ENCODE data around the gene C11orf86. TPM values are rescaled to one million over a fixed set of nuclear protein-coding genes. Genes with fewer than 3 reads are reported as not detected.

C11orf86 gene
- total RNA-seq, 1 donor from 2014 or later = not detected

GRCh38 chr11:67006029-67006884 is 31.2 kb downstream of the C11orf86 start:
- H3K36me3 ChIP-seq (ENCODE audit: insufficient read depth, low read length) = no peaks in the 10 kb centered on the region
- no peak overlapping the region for H3K4me3 Mint-ChIP-seq (ENCODE audit: unreplicated experiment)
- H3K27me3 ChIP-seq (ENCODE audit: insufficient read depth, low read length) = peaks cover 2% of the 10 kb centered on the region
- no peak overlapping the region for H2AFZ ChIP-seq (ENCODE audit: low read depth, low read length)
- TF ChIP-seq EZH2 (IDR thresholded peaks at IDR 0.05; ENCODE audit: insufficient read depth, low read length) = no peak
- TF ChIP-seq CTCF (IDR thresholded peaks at IDR 0.05; ENCODE audit: insufficient read depth, low read depth, low read length) = no peak
- H3K36me3 Mint-ChIP-seq (ENCODE audit: low read depth, unreplicated experiment) = no peaks in the 10 kb centered on the region
- no peaks in the 10 kb centered on the region for H3K9me3 Mint-ChIP-seq (ENCODE audit: unreplicated experiment)
- FAIRE-seq (no peak), DNase-seq (ENCODE audit: low read depth) (no peak)
- no peak overlapping the region for H3K4me2 ChIP-seq (ENCODE audit: low read length)
- H3K4me1 Mint-ChIP-seq (ENCODE audit: low read depth, unreplicated experiment) = no peaks in the 10 kb centered on the region
- H3K9me3 ChIP-seq (ENCODE audit: insufficient read depth, low read depth, low read length) = no peaks in the 10 kb centered on the region
- no peak overlapping the region for H3K27ac Mint-ChIP-seq (ENCODE audit: unreplicated experiment)
- peaks cover 21% of the 10 kb centered on the region for H3K27me3 Mint-ChIP-seq (ENCODE audit: low read depth, unreplicated experiment)
- H3K27ac ChIP-seq (ENCODE audit: low read depth, low read length) = no peak overlapping the region
- H3K4me3 ChIP-seq (ENCODE audit: insufficient read depth, low read depth, low read length) = no peak overlapping the region
- no peaks in the 10 kb centered on the region for H3K79me2 ChIP-seq (ENCODE audit: insufficient read depth, low read length)
- H3K9ac ChIP-seq (ENCODE audit: low read length) = no peak overlapping the region
- no peaks in the 10 kb centered on the region for H4K20me1 ChIP-seq (ENCODE audit: insufficient read depth, low read length)
- no peaks in the 10 kb centered on the region for H3K4me1 ChIP-seq (ENCODE audit: insufficient read depth, low read length)

- no peaks in the 10 kb centered on the region for H3K36me3 ChIP-seq (ENCODE audit: insufficient read depth, low read length)
- peaks cover 21% of the 10 kb centered on the region for H3K27me3 Mint-ChIP-seq (ENCODE audit: low read depth, unreplicated experiment)
- no peaks in the 10 kb centered on the region for H3K9me3 ChIP-seq (ENCODE audit: insufficient read depth, low read depth, low read length)
- H3K9ac ChIP-seq (ENCODE audit: low read length) = no peak overlapping the region
- DNase-seq (ENCODE audit: low read depth) (no peak), FAIRE-seq (no peak)
- H3K4me1 Mint-ChIP-seq (ENCODE audit: low read depth, unreplicated experiment) = no peaks in the 10 kb centered on the region
- no peaks in the 10 kb centered on the region for H3K4me1 ChIP-seq (ENCODE audit: insufficient read depth, low read length)
- no peak overlapping the region for H3K4me2 ChIP-seq (ENCODE audit: low read length)
- peaks cover 2% of the 10 kb centered on the region for H3K27me3 ChIP-seq (ENCODE audit: insufficient read depth, low read length)
- H3K4me3 Mint-ChIP-seq (ENCODE audit: unreplicated experiment) = no peak overlapping the region
- no peaks in the 10 kb centered on the region for H4K20me1 ChIP-seq (ENCODE audit: insufficient read depth, low read length)
- TF ChIP-seq EZH2 (IDR thresholded peaks at IDR 0.05; ENCODE audit: insufficient read depth, low read length) (no peak), CTCF (IDR thresholded peaks at IDR 0.05; ENCODE audit: insufficient read depth, low read depth, low read length) (no peak)
- H3K36me3 Mint-ChIP-seq (ENCODE audit: low read depth, unreplicated experiment) = no peaks in the 10 kb centered on the region
- no peak overlapping the region for H3K27ac Mint-ChIP-seq (ENCODE audit: unreplicated experiment)
- H3K79me2 ChIP-seq (ENCODE audit: insufficient read depth, low read length) = no peaks in the 10 kb centered on the region
- no peak overlapping the region for H3K27ac ChIP-seq (ENCODE audit: low read depth, low read length)
- H3K4me3 ChIP-seq (ENCODE audit: insufficient read depth, low read depth, low read length) = no peak overlapping the region
- H2AFZ ChIP-seq (ENCODE audit: low read depth, low read length) = no peak overlapping the region
- no peaks in the 10 kb centered on the region for H3K9me3 Mint-ChIP-seq (ENCODE audit: unreplicated experiment)
Observed at GRCh38 chr11:67007126-67007525, 32.0 kb downstream of the C11orf86 start.
